Activated naive CD8-positive, alpha-beta T cell (primary cell): Measurements from ENCODE around the gene BBS10.
A peak's percentile ranks its signal among the peaks of the same experiment; 100 is the strongest.
"Not testable (repeated sequence)": the region's sequence is repeated elsewhere in the genome, so short reads cannot be mapped to it uniquely, and the experiment has no call there.

Experiments used
- H3K27ac Mint-ChIP-seq: one replicate; pipeline ENCODE4 v1.8.0; 2021; ENCODE audit warnings: mixed read lengths
- H3K27me3 Mint-ChIP-seq: one replicate; pipeline ENCODE4 v1.8.0; 2021; ENCODE audit warnings: mixed read lengths
- H3K36me3 Mint-ChIP-seq: one replicate; pipeline ENCODE4 v1.8.0; 2021; ENCODE audit warnings: mixed read lengths
- H3K4me1 Mint-ChIP-seq: one replicate; pipeline ENCODE4 v1.8.0; 2021; ENCODE audit warnings: low read depth, mixed read lengths
- H3K4me3 Mint-ChIP-seq: one replicate; pipeline ENCODE4 v1.8.0; 2021; ENCODE audit warnings: mild to moderate bottlenecking, mixed read lengths
- H3K9me3 Mint-ChIP-seq: one replicate; pipeline ENCODE4 v1.8.0; 2021; ENCODE audit warnings: low read depth, mixed read lengths

The BBS10 gene

GRCh38 chr12:76346798-76347420 lies 1.3 kb downstream of the BBS10 start:
- peak overlapping the region; percentile 92 for H3K27ac Mint-ChIP-seq
- H3K4me3 Mint-ChIP-seq, result peak overlapping the region; percentile 94
- H3K4me1 Mint-ChIP-seq, result peaks cover 29% of the 10 kb centered on the region
- H3K27me3 Mint-ChIP-seq, result no peaks in the 10 kb centered on the region
- H3K36me3 Mint-ChIP-seq, result peaks cover 4% of the 10 kb centered on the region
- no peaks in the 10 kb centered on the region for H3K9me3 Mint-ChIP-seq

- Mint-ChIP-seq H3K9me3 (no peaks in the 10 kb centered on the region), H3K4me3 (no peak overlapping the region), H3K36me3 (peaks cover 4% of the 10 kb centered on the region), H3K4me1 (peaks cover 31% of the 10 kb centered on the region), H3K27ac (no peak overlapping the region), H3K27me3 (no peaks in the 10 kb centered on the region)
Measured at GRCh38 chr12:76346236-76346635, 2.0 kb downstream of the BBS10 start.

GRCh38 chr12:76345569-76345968 lies 2.6 kb downstream of the BBS10 start:
- Mint-ChIP-seq H3K9me3 (no peaks in the 10 kb centered on the region), H3K4me1 (peaks cover 31% of the 10 kb centered on the region), H3K4me3 (no peak overlapping the region), H3K27me3 (no peaks in the 10 kb centered on the region), H3K27ac (no peak overlapping the region), H3K36me3 (peaks cover 4% of the 10 kb centered on the region)

GRCh38 chr12:76341436-76342030 lies 6.7 kb downstream of the BBS10 start:
- Mint-ChIP-seq H3K36me3 (peaks cover 4% of the 10 kb centered on the region), H3K27ac (no peak overlapping the region), H3K27me3 (peaks cover 7% of the 10 kb centered on the region), H3K9me3 (no peaks in the 10 kb centered on the region), H3K4me1 (peaks cover 9% of the 10 kb centered on the region), H3K4me3 (no peak overlapping the region)

- H3K27ac Mint-ChIP-seq, result no peak overlapping the region
- peaks cover 2% of the 10 kb centered on the region for H3K4me1 Mint-ChIP-seq
- peaks cover 4% of the 10 kb centered on the region for H3K36me3 Mint-ChIP-seq
- H3K27me3 Mint-ChIP-seq, result peaks cover 7% of the 10 kb centered on the region
- H3K4me3 Mint-ChIP-seq, result no peak overlapping the region
- no peaks in the 10 kb centered on the region for H3K9me3 Mint-ChIP-seq
Measured at GRCh38 chr12:76340680-76341435, 7.4 kb downstream of the BBS10 start.

GRCh38 chr12:76337583-76337982 lies 10.6 kb downstream of the BBS10 start:
- peaks cover 2% of the 10 kb centered on the region for H3K4me1 Mint-ChIP-seq
- H3K36me3 Mint-ChIP-seq, result no peaks in the 10 kb centered on the region
- peaks cover 9% of the 10 kb centered on the region for H3K27me3 Mint-ChIP-seq
- no peak overlapping the region for H3K27ac Mint-ChIP-seq
- H3K9me3 Mint-ChIP-seq, result no peaks in the 10 kb centered on the region
- H3K4me3 Mint-ChIP-seq, result no peak overlapping the region

- Mint-ChIP-seq H3K27ac (no peak overlapping the region), H3K27me3 (peaks cover 14% of the 10 kb centered on the region), H3K4me1 (no peaks in the 10 kb centered on the region), H3K4me3 (no peak overlapping the region), H3K9me3 (no peaks in the 10 kb centered on the region), H3K36me3 (no peaks in the 10 kb centered on the region)
Measured at GRCh38 chr12:76332606-76333005, 15.6 kb downstream of the BBS10 start.

GRCh38 chr12:76329606-76330005 lies 18.6 kb downstream of the BBS10 start:
- no peaks in the 10 kb centered on the region for H3K9me3 Mint-ChIP-seq
- no peaks in the 10 kb centered on the region for H3K4me1 Mint-ChIP-seq
- H3K4me3 Mint-ChIP-seq, result no peak overlapping the region
- peaks cover 7% of the 10 kb centered on the region for H3K27me3 Mint-ChIP-seq
- no peaks in the 10 kb centered on the region for H3K36me3 Mint-ChIP-seq
- no peak overlapping the region for H3K27ac Mint-ChIP-seq

GRCh38 chr12:76329159-76329558 lies 19.1 kb downstream of the BBS10 start:
- H3K36me3 Mint-ChIP-seq, result no peaks in the 10 kb centered on the region
- H3K9me3 Mint-ChIP-seq, result no peaks in the 10 kb centered on the region
- no peak overlapping the region for H3K4me3 Mint-ChIP-seq
- H3K27ac Mint-ChIP-seq, result no peak overlapping the region
- H3K27me3 Mint-ChIP-seq, result peaks cover 7% of the 10 kb centered on the region
- no peaks in the 10 kb centered on the region for H3K4me1 Mint-ChIP-seq

- H3K9me3 Mint-ChIP-seq, H3K27ac Mint-ChIP-seq, H3K4me3 Mint-ChIP-seq, H3K4me1 Mint-ChIP-seq, H3K36me3 Mint-ChIP-seq: not testable (repeated sequence)
- H3K27me3 Mint-ChIP-seq, result peaks cover 10% of the 10 kb centered on the region
Measured at GRCh38 chr12:76319595-76320319, 28.5 kb downstream of the BBS10 start.

- H3K4me1 Mint-ChIP-seq, result no peaks in the 10 kb centered on the region
- H3K9me3 Mint-ChIP-seq, result no peaks in the 10 kb centered on the region
- no peak overlapping the region for H3K27ac Mint-ChIP-seq
- no peak overlapping the region for H3K4me3 Mint-ChIP-seq
- no peaks in the 10 kb centered on the region for H3K36me3 Mint-ChIP-seq
- H3K27me3 Mint-ChIP-seq, result peaks cover 10% of the 10 kb centered on the region
Measured at GRCh38 chr12:76318773-76319594, 29.2 kb downstream of the BBS10 start.

- Mint-ChIP-seq H3K27me3 (peaks cover 14% of the 10 kb centered on the region), H3K9me3 (no peaks in the 10 kb centered on the region), H3K27ac (no peak overlapping the region), H3K4me1 (no peaks in the 10 kb centered on the region), H3K4me3 (no peak overlapping the region), H3K36me3 (no peaks in the 10 kb centered on the region)
Measured at GRCh38 chr12:76317976-76318375, 30.2 kb downstream of the BBS10 start.

GRCh38 chr12:76316468-76316867 lies 31.7 kb downstream of the BBS10 start:
- Mint-ChIP-seq H3K27ac (no peak overlapping the region), H3K4me1 (no peaks in the 10 kb centered on the region), H3K36me3 (no peaks in the 10 kb centered on the region), H3K4me3 (no peak overlapping the region), H3K27me3 (peaks cover 14% of the 10 kb centered on the region), H3K9me3 (no peaks in the 10 kb centered on the region)

GRCh38 chr12:76313299-76313698 lies 34.9 kb downstream of the BBS10 start:
- no peaks in the 10 kb centered on the region for H3K36me3 Mint-ChIP-seq
- H3K9me3 Mint-ChIP-seq, result no peaks in the 10 kb centered on the region
- H3K27ac Mint-ChIP-seq, result no peak overlapping the region
- no peak overlapping the region for H3K4me3 Mint-ChIP-seq
- H3K4me1 Mint-ChIP-seq, result no peaks in the 10 kb centered on the region
- peaks cover 10% of the 10 kb centered on the region for H3K27me3 Mint-ChIP-seq
